IMR-90 (cell line): ENCODE measurements around the gene AXIN2. TPM values are rescaled to one million over a fixed set of nuclear protein-coding genes. Genes with fewer than 3 reads are reported as not detected.

Experiments used
- ATAC-seq: fragments of 200-7000 bp; cut with Tn5 transposase; 2 replicates; pipeline ENCODE4 v1.9.1; 2020; ENCODE audit warnings: low read depth, mild to moderate bottlenecking, moderate library complexity
- BruUV-seq: library from RNA; stranded (reverse); fragments of 400-500 nt; replicated peaks from 2 replicates; lab custom pipeline; 2021; lab: Mats Ljungman, UMichigan
- CTCF ChIA-PET: fragments of 300-600 bp; formaldehyde crosslinking; extraction: SDS; loops from one replicate; lab custom pipeline; 2021; ENCODE audit warnings: antibody characterized with exemption; lab: Yijun Ruan, JAX
- POLR2A ChIA-PET: fragments of 300-600 bp; sonication (Branson Sonifier 250); formaldehyde crosslinking; loops from one replicate; lab custom pipeline; 2022; ENCODE audit warnings: antibody characterized with exemption; ENCODE audit not compliant: unreplicated experiment; lab: Charles Lee
- DNase-seq: peaks from one replicate; pipeline ENCODE4 v3.0.0; 2013
- H2AFZ ChIP-seq: replicated peaks from 2 replicates; pipeline ENCODE3; 2013; ENCODE audit warnings: low read length, mild to moderate bottlenecking; ENCODE audit not compliant: poor library complexity
- H2AK5ac ChIP-seq: 2 replicates; pipeline ENCODE4 v1.6.1; 2013; ENCODE audit warnings: low read depth, low read length, inconsistent platforms
- H2AK9ac ChIP-seq: replicated peaks from 2 replicates; pipeline ENCODE3; 2013; ENCODE audit warnings: mild to moderate bottlenecking, low read depth, low read length, moderate library complexity; ENCODE audit not compliant: poor library complexity
- H2BK120ac ChIP-seq: 2 replicates; pipeline ENCODE4 v1.6.1; 2013; ENCODE audit warnings: low read depth, low read length, inconsistent platforms
- H2BK15ac ChIP-seq: 3 replicates; pipeline ENCODE4 v1.6.1; 2013; ENCODE audit warnings: low read depth, low read length, inconsistent platforms
- H2BK20ac ChIP-seq: 2 replicates; pipeline ENCODE4 v1.6.1; 2013; ENCODE audit warnings: low read depth, mild to moderate bottlenecking, inconsistent platforms, low read length, moderate library complexity
- H2BK5ac ChIP-seq: 2 replicates; pipeline ENCODE4 v1.6.1; 2013; ENCODE audit warnings: mild to moderate bottlenecking, low read depth, low read length, inconsistent platforms; ENCODE audit not compliant: poor library complexity, severe bottlenecking
- H3K14ac ChIP-seq: replicated peaks from 2 replicates; pipeline ENCODE4 v1.6.1; 2013; ENCODE audit warnings: low read depth, low read length, inconsistent platforms
- H3K18ac ChIP-seq: 2 replicates; pipeline ENCODE4 v1.6.1; 2013; ENCODE audit warnings: low read depth, low read length, control low read depth
- H3K23ac ChIP-seq: 2 replicates; pipeline ENCODE4 v1.6.1; 2013; ENCODE audit warnings: low read depth, low read length, inconsistent platforms
- H3K27ac ChIP-seq: 2 replicates; pipeline ENCODE4 v1.5.1; 2013; ENCODE audit warnings: mild to moderate bottlenecking, control low read depth, low read length; ENCODE audit not compliant: insufficient read depth
- H3K27me3 ChIP-seq: 2 replicates; pipeline ENCODE4 v1.6.1; 2013; ENCODE audit warnings: low read length; ENCODE audit not compliant: control insufficient read depth, insufficient read depth
- H3K36me3 ChIP-seq: 2 replicates; pipeline ENCODE4 v1.6.1; 2013; ENCODE audit warnings: low read length, mixed read lengths; ENCODE audit not compliant: control insufficient read depth, insufficient read depth
- H3K4ac ChIP-seq: 2 replicates; pipeline ENCODE4 v1.6.1; 2013; ENCODE audit warnings: low read depth, low read length, inconsistent platforms
- H3K4me1 ChIP-seq: 2 replicates; pipeline ENCODE4 v1.6.1; 2013; ENCODE audit warnings: low read length, mixed read lengths; ENCODE audit not compliant: control insufficient read depth, insufficient read depth
- H3K4me2 ChIP-seq: 2 replicates; pipeline ENCODE4 v1.6.1; 2013; ENCODE audit warnings: low read depth, mild to moderate bottlenecking, control low read depth, low read length, moderate library complexity
- H3K4me3 ChIP-seq: 2 replicates; pipeline ENCODE4 v1.5.1; 2013; ENCODE audit warnings: low read depth, mild to moderate bottlenecking, control low read depth, low read length, moderate library complexity; ENCODE audit not compliant: insufficient read depth
- H3K56ac ChIP-seq: 2 replicates; pipeline ENCODE4 v1.6.1; 2013; ENCODE audit warnings: low read length, inconsistent platforms; ENCODE audit not compliant: insufficient read depth; ENCODE audit errors: extremely low read depth
- H3K79me1 ChIP-seq, 2 experiments: 2 replicates each; pipeline ENCODE4 v1.6.1; 2013; ENCODE audit warnings: low read length in 2 of 2, inconsistent platforms in 1 of 2, low read depth in 1 of 2
- H3K9ac ChIP-seq: 2 replicates; pipeline ENCODE4 v1.6.1; 2013; ENCODE audit warnings: low read depth, low read length, control low read depth
- H3K9me1 ChIP-seq: 2 replicates; pipeline ENCODE4 v1.6.1; 2013; ENCODE audit warnings: low read length, inconsistent platforms; ENCODE audit not compliant: insufficient read depth
- H3K9me3 ChIP-seq: 2 replicates; pipeline ENCODE4 v1.6.1; 2013; ENCODE audit warnings: low read length; ENCODE audit not compliant: control insufficient read depth, insufficient read depth
- H4K20me1 ChIP-seq: 2 replicates; pipeline ENCODE4 v1.6.1; 2013; ENCODE audit warnings: low read length, inconsistent platforms; ENCODE audit not compliant: insufficient read depth
- H4K5ac ChIP-seq: 2 replicates; pipeline ENCODE4 v1.6.1; 2013; ENCODE audit warnings: mild to moderate bottlenecking, low read depth, low read length, control low read depth
- H4K8ac ChIP-seq, 2 experiments: 2 replicates each; pipeline ENCODE4 v1.6.1; 2013; ENCODE audit warnings: low read depth in 2 of 2, low read length in 2 of 2, control low read depth in 1 of 2, inconsistent platforms in 1 of 2
- H4K91ac ChIP-seq: 2 replicates; pipeline ENCODE4 v1.6.1; 2013; ENCODE audit warnings: low read depth, low read length, inconsistent platforms; ENCODE audit not compliant: insufficient read depth
- RCOR1 ChIP-seq: IDR thresholded peaks from 2 replicates; pipeline ENCODE4 v1.6.1; 2012; ENCODE audit warnings: mild to moderate bottlenecking, low read length, improper control_type of control experiment; ENCODE audit not compliant: insufficient replicate concordance
- WGBS, 2 experiments: methylation state at CpG; one replicate each; pipeline versions ENCODE4 v1.1.5 to v1.1.7; 2013; ENCODE audit warnings: missing lambda C conversion rate in 2 of 2; ENCODE audit not compliant: insufficient read length in 1 of 2; ENCODE audit errors: extremely low coverage in 2 of 2; 5-methylcytosine and 5-hydroxymethylcytosine counted together
- dilution Hi-C: fragments of 300-500 bp; cut with HindIII; formaldehyde crosslinking; loops from one replicate; pipeline ENCODE4 v1.14.3; 2018; ENCODE audit warnings: low sequenced_read_pairs; ENCODE audit not compliant: unreplicated experiment
- in situ Hi-C: fragments of 300-500 bp; cut with MboI; formaldehyde crosslinking; loops from 3 replicates; pipeline ENCODE4 v1.14.3; 2019; ENCODE audit warnings: low sequenced_read_pairs, inconsistent platforms, mixed read lengths
- intact Hi-C: fragments of 100-400 bp; cut with micrococcal nuclease; formaldehyde crosslinking; loops from 2 replicates; pipeline ENCODE4 v1.10.0; 2022
- polyA plus RNA-seq, 3 experiments: library from polyadenylated mRNA; depleted of rRNA; stranded (reverse); fragments of >200 nt; gene quantifications; 2 replicates each; pipeline ENCODE4 v1.2.3, GENCODE V29; 2012; ENCODE audit warnings: low replicate concordance in 1 of 3
- total RNA-seq: library from RNA; depleted of rRNA; stranded (reverse); fragments of >200 nt; gene quantifications from 2 replicates; pipeline ENCODE4 v1.2.3, GENCODE V29; 2012

The AXIN2 gene
- total and polyA plus RNA-seq, 2 of the 4 experiments (the other 2 are of a cell fraction): 0.91 to 1.8 TPM

DNA sequence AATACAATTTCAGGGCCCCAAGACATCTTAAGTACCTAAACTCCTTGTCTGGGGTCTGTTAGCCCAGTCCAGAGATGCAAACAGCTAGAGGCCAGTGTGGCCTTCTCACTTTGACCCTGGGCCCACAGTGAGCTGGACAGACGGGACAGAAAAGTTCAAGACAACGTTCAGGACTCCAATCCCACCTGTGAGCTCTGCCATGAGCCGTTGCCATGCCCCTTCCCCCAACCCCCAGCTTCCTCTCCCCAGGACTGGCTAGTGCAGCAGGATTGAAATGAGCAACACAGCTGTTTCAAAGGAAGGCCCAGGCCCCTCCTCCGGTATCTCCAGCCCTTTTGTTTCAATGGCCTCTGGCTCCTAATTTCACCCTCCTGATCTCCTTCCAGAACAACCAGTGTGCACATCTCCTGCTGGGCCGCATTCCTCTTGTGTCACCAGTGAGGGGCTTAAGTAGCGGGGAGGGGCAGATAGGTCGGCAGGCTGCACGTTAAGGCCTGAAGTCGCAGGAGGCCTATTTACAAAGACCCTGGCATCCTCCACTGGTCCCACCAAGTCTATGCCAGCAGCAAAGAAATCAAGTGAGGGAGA, 11.3 kb downstream of the AXIN2 start:
- ChIA-PET CTCF (no interaction called here), POLR2A (interaction anchor here (0.6 kb wide), 1 partner anchor 288 kb away, joined by 3 read pairs; no protein-coding TSS in a partner anchor)
- dilution Hi-C loops (no loop called here), intact Hi-C loops (no loop called here), in situ Hi-C loops (loop anchor here (25.0 kb wide), 1 partner anchor 612 kb away; no protein-coding TSS in a partner anchor)
- Histone ChIP-seq H3K9ac (no peak overlapping the region), H3K36me3 (peaks cover 9% of the 10 kb centered on the region; the same call in 1 of the 2 replicates), H3K4me3 (no peak overlapping the region), H3K27ac (no peak overlapping the region), H3K4me1 (peaks cover 18% of the 10 kb centered on the region), H2AFZ (no peak overlapping the region), H2BK15ac (no peak overlapping the region), H4K91ac (no peak overlapping the region), H3K4me2 (no peak overlapping the region), H3K4ac (no peak overlapping the region), H3K27me3 (no peaks in the 10 kb centered on the region), H2BK120ac (no peak overlapping the region), H4K20me1 (0 out of 2 replicates have a peak, but pooled peaks cover 7% of the 10 kb centered on the region), H4K8ac (no peak overlapping the region), H3K9me3 (no peaks in the 10 kb centered on the region), H2AK9ac (no peak overlapping the region), H3K9me1 (peaks cover 6% of the 10 kb centered on the region; the same call in 1 of the 2 replicates), H3K18ac (no peak overlapping the region), H4K5ac (no peak overlapping the region), H3K14ac (no peak overlapping the region), H3K56ac (no peak overlapping the region), H2BK5ac (no peak overlapping the region), H2AK5ac (no peak overlapping the region), H3K23ac (no peak overlapping the region), H3K79me1 (peaks cover 0 to 3% of the 10 kb centered on the region in 2 experiments; a peak in 1 of 4 replicates), H2BK20ac (no peak overlapping the region)
- 20% methylated on average over 1 of the region's 9 CpGs; no CpG with 5 or more reads in 1 of the 2 experiments for WGBS, 2 experiments
- BruUV-seq: no TSS peak
- DNase-seq (no peak), ATAC-seq (no peak)
- TF ChIP-seq RCOR1: no peak
